Brain microvascular endothelial cell (primary cell): ENCODE data around the gene CDCA4.

Source experiments
- DNase-seq: peaks from one replicate; pipeline ENCODE4 v3.0.0-alpha.2; 2020
- H3K27ac ChIP-seq: fragments of 250-450 bp; sonication (Bioruptor Pico); 2 replicates; pipeline ENCODE4 v1.5.1; 2020; ENCODE audit warnings: mild to moderate bottlenecking, moderate library complexity
- H3K27me3 ChIP-seq: fragments of 250-450 bp; sonication (Bioruptor Pico); replicated peaks from 2 replicates; pipeline ENCODE4 v1.5.1; 2020; ENCODE audit warnings: mild to moderate bottlenecking
- H3K36me3 ChIP-seq: fragments of 250-450 bp; sonication (Bioruptor Pico); replicated peaks from 2 replicates; pipeline ENCODE4 v1.5.1; 2020; ENCODE audit warnings: mild to moderate bottlenecking
- H3K4me3 ChIP-seq: 2 replicates; pipeline ENCODE4 v1.5.1; 2011; ENCODE audit warnings: low read depth, mild to moderate bottlenecking, control low read depth, low read length, moderate library complexity
- CTCF ChIP-seq: IDR thresholded peaks from 2 replicates; pipeline ENCODE4 v1.5.1; 2011; ENCODE audit warnings: low read depth, mild to moderate bottlenecking, moderate library complexity, low read length, control low read depth, inconsistent platforms; ENCODE audit errors: missing control alignments
- in situ Hi-C: cut with HindIII; loops from 2 replicates; pipeline ENCODE4 v1.10.0; 2017; ENCODE audit warnings: low sequenced_read_pairs, low pct_ligation_motif_present

Gene CDCA4

GRCh38 chr14:104989236-104989950 is 31.5 kb downstream of the CDCA4 start:
- no peak overlapping the region for H3K27ac ChIP-seq
- no peak for TF ChIP-seq CTCF
- no peak overlapping the region for H3K4me3 ChIP-seq
- in situ Hi-C loops = no loop called here
- H3K27me3 ChIP-seq = no peaks in the 10 kb centered on the region
- peaks cover 4% of the 10 kb centered on the region for H3K36me3 ChIP-seq
- DNase-seq = no peak

DNA sequence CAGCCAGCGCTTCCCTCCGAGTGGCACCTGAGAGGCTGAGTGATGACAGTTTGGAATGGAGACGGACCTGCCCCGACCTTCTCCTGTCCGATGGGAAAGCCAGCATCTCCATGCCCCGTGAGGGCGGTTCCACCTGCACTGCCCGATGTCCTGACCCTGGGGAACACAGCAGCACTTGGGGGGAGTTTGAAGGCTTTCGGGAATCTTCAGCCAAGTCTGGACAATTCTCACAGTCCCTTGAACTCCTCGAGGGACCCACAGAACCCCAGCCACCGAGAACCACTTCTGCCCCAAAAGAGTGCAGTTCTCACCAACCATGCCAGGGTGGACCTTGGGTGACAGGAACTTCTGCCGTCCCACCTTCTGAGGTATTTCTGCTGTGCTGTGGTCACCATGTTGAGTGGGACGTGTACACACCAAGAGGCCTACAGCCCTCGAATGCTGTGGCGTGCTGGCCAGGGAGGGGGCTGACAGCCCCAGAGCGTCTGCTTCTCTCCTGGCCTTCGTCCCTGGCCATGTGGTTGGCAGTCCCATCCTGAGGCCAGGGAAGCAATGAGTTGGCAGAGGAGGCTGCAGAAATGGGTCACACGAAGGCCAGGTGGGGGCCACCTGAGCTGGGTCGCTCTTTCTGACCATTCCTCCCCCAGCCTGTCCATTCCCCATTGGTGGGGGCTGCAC is 34.3 kb downstream of the CDCA4 start:
- no peak for DNase-seq
- H3K27me3 ChIP-seq = no peaks in the 10 kb centered on the region
- peaks cover 2% of the 10 kb centered on the region for H3K36me3 ChIP-seq
- no peak for TF ChIP-seq CTCF
- peak overlapping the region; percentile 67 for H3K4me3 ChIP-seq
- in situ Hi-C loops = no loop called here
- H3K27ac ChIP-seq = no peak overlapping the region

DNA sequence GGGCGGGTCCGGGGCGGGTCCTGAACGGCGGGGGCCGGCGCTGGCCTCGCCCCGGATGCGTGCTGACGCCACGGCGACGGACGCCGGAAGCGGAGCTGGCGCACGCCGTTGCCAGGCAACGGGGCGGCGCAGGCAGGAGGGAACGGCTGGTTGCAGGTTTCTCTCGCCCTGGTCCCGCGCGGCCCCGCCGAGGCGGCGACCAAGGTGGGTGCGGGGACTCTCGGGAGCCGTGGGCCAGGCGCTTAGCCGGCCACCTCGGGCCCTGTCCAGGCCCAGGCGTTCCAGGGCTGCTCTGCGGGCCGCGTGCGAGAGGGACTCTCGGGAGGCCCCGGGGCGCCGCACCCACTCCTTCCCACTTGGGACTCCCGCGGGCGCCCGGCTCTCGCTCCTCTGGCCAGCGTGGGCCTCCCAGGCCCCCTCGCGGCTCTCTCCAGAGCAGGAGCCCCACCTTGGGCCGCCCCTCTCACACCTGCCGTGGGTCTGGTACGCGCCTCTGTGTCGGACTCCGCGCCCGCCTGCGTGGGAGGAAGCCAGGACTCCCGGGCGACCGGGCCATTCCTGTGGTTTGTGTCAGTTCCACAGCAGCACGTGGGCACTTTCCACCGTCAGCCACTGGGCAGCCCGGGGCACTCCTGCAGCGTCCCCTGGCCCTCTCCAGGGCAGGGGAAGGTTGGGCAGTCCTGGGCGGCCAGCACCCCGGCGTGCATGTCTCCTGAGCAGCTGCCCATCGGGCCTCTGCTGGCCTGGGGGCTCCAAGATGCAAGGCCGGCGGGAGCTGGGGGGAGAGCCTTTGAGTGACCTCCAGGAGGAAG is 35.0 kb downstream of the CDCA4 start, which contains the start of gene CLBA1:
Gene CLBA1, plus strand, starts transcription at position 114 of the 812 bp plus-strand sequence. Its CDS starts 644 bp downstream, at position 758.
- Histone ChIP-seq H3K27ac (peak within 1 kb of the TSS; percentile 8), H3K36me3 (no peaks in the 10 kb centered on the region), H3K27me3 (no peaks in the 10 kb centered on the region), H3K4me3 (peak within 1 kb of the TSS; percentile 67)
- peak; percentile 68 for DNase-seq
- in situ Hi-C loops = no loop called here
- TF ChIP-seq CTCF = no peak

DNA sequence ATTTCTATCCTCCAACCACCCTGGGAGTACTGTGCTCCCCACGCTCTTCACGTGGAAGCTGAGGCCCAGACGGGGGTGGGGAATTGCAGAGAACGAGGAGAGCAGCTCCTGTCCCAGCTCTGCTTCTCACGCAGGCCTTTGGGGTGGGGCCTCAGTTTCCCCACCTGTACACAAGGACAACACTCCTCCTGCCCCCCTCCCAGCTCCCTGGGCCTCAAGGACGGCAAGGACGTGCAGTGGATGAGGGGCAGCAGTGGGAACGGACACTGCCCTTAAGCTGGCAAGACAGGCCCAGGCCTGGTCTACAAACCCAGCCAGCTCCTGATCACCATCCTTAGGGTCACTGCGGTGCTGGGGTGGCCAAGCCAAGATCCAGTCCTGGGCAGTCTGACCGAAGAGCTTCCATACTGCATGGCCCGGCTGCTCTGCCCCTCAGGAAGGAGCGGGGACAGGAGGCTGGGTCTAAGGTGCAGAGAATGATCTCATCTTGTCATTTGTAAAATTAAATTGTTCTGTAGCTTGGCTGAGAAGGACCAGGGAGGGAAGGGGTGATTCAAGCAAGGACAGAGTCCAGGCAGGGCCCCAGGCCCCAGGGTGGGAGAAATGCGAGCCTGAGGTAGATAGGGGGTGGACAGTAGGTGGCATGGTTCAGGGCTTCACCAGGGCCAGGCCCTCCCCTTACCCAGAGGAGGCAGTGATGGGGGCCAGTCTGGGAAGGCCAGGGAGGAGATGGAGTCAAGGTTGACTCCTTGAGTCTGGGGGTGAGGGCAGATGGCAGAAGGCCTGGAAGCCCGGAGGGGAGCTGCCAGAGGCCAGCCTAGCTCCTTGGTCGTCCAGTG is 36.6 kb downstream of the CDCA4 start:
- no peaks in the 10 kb centered on the region for H3K27me3 ChIP-seq
- no peak for TF ChIP-seq CTCF
- no peaks in the 10 kb centered on the region for H3K36me3 ChIP-seq
- no peak overlapping the region for H3K4me3 ChIP-seq
- in situ Hi-C loops = no loop called here
- DNase-seq = no peak
- no peak overlapping the region for H3K27ac ChIP-seq

DNA sequence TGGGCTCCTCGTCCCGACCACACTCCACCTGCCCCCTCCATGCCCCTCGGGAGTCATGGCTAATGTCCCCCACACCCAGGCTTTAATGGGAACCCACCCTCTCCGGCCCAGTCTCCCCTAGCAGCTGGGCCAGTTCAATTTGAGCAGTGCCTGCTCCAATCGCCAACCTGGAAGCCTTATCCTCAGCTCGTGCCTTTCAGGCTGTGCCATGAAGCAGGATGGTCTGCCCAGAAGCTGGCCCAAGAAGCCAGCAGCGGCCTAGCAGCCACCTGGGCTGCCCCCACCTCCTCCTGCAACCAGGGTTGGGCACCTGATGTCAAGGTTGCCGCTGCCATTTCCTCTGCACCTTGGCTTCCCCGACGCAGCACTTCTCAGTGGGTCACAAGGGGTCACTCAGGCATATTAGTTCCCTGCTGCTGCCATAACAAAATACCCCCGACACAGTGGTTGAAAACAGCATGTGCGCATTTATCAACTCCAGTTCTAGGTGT is 37.6 kb downstream of the CDCA4 start:
- no peaks in the 10 kb centered on the region for H3K36me3 ChIP-seq
- in situ Hi-C loops = no loop called here
- H3K4me3 ChIP-seq = no peak overlapping the region
- no peak for DNase-seq
- no peaks in the 10 kb centered on the region for H3K27me3 ChIP-seq
- no peak overlapping the region for H3K27ac ChIP-seq
- no peak for TF ChIP-seq CTCF
